Esophagus muscularis mucosa (tissue), 4 donors: ENCODE results near the gene HOXD13.

Experiments
- CTCF ChIP-seq, 3 experiments: fragments of 200-600 bp in 2 of 3; fragments of 450-650 bp in 1 of 3; sonication (generic) in 2 of 3; IDR thresholded peaks; one replicate each; pipeline ENCODE4 v1.5.1; 2017 to 2019; ENCODE audit warnings: antibody characterized with exemption in 3 of 3, mild to moderate bottlenecking in 2 of 3, moderate library complexity in 1 of 3
- EP300 ChIP-seq: sonication (generic); formaldehyde crosslinking; IDR thresholded peaks from one replicate; pipeline ENCODE4 v1.6.1; 2017; ENCODE audit warnings: antibody characterized with exemption
- POLR2A ChIP-seq: fragments of 450-650 bp; IDR thresholded peaks from one replicate; pipeline ENCODE4 v1.6.1; 2017; ENCODE audit warnings: antibody characterized with exemption, moderate library complexity, mild to moderate bottlenecking, low read depth
- POLR2AphosphoS5 ChIP-seq, 2 donors: sonication (generic); formaldehyde crosslinking; IDR thresholded peaks; one replicate each; pipeline ENCODE4 v1.6.1; 2017; ENCODE audit warnings: antibody characterized with exemption in 2 of 2

- no peak for TF ChIP-seq CTCF (IDR thresholded peaks at IDR 0.05)
- TF ChIP-seq POLR2AphosphoS5 (IDR thresholded peaks at IDR 0.05): no peak
- TF ChIP-seq EP300: no peak
- TF ChIP-seq POLR2A: no peak
Measured at GRCh38 chr2:176056406-176056805, 36.1 kb upstream of the HOXD13 start.
